HAP-1 (cell line): ENCODE measurements around the gene SLC17A9.

ENCODE experiments used
- DNase-seq, 2 experiments: peaks; one replicate each; pipeline ENCODE4 v3.0.0-alpha.2; 2016 to 2020; ENCODE audit warnings: low spot score in 2 of 2
- H3K27me3 ChIP-seq: fragments of 250-450 bp; sonication (Bioruptor Pico); 2 replicates; pipeline ENCODE4 v1.5.1; 2020; ENCODE audit warnings: low read depth, mild to moderate bottlenecking, moderate library complexity
- H3K36me3 ChIP-seq: fragments of 250-450 bp; sonication (Bioruptor Pico); replicated peaks from 2 replicates; pipeline ENCODE4 v1.5.1; 2020; ENCODE audit warnings: mild to moderate bottlenecking
- H3K4me1 ChIP-seq: fragments of 250-450 bp; sonication (Bioruptor Pico); 2 replicates; pipeline ENCODE4 v1.5.1; 2020; ENCODE audit warnings: mild to moderate bottlenecking
- H3K4me3 ChIP-seq: fragments of 250-450 bp; sonication (Bioruptor Pico); 2 replicates; pipeline ENCODE4 v1.5.1; 2020; ENCODE audit warnings: mild to moderate bottlenecking, moderate library complexity
- H3K9me3 ChIP-seq: fragments of 250-450 bp; sonication (Bioruptor Pico); 2 replicates; pipeline ENCODE4 v1.5.1; 2020; ENCODE audit warnings: mild to moderate bottlenecking, moderate library complexity
- in situ Hi-C: fragments of 300-500 bp; cut with MboI; formaldehyde crosslinking; loops from 3 replicates; pipeline ENCODE4 v1.14.3; 2020; ENCODE audit warnings: low sequenced_read_pairs, inconsistent platforms, mixed read lengths

The SLC17A9 gene

GRCh38 chr20:62979310-62979709 is 26.8 kb downstream of the SLC17A9 start:
- Histone ChIP-seq H3K27me3 (peaks cover 68% of the 10 kb centered on the region), H3K4me3 (no peak overlapping the region), H3K4me1 (peaks cover 3% of the 10 kb centered on the region; the same call in 1 of the 2 replicates), H3K9me3 (no peaks in the 10 kb centered on the region), H3K36me3 (no peaks in the 10 kb centered on the region)
- in situ Hi-C loops, result no loop called here
- DNase-seq, result no peak

GRCh38 chr20:62979876-62980373 is 27.4 kb downstream of the SLC17A9 start:
- Histone ChIP-seq H3K9me3 (no peaks in the 10 kb centered on the region), H3K27me3 (peaks cover 62% of the 10 kb centered on the region), H3K4me1 (peaks cover 3% of the 10 kb centered on the region; the same call in 1 of the 2 replicates), H3K4me3 (no peak overlapping the region), H3K36me3 (no peaks in the 10 kb centered on the region)
- in situ Hi-C loops, result no loop called here
- no peak for DNase-seq

- Histone ChIP-seq H3K4me1 (peaks cover 3% of the 10 kb centered on the region; the same call in 1 of the 2 replicates), H3K27me3 (peaks cover 56% of the 10 kb centered on the region), H3K4me3 (no peak overlapping the region), H3K36me3 (no peaks in the 10 kb centered on the region), H3K9me3 (no peaks in the 10 kb centered on the region)
- in situ Hi-C loops, result no loop called here
- DNase-seq, result peak; percentile 58 to 73
Observed at GRCh38 chr20:62980380-62980960, 28.0 kb downstream of the SLC17A9 start.

GRCh38 chr20:62980970-62981369 is 28.5 kb downstream of the SLC17A9 start:
- peak; percentile 13 to 59 for DNase-seq
- in situ Hi-C loops, result no loop called here
- Histone ChIP-seq H3K9me3 (no peaks in the 10 kb centered on the region), H3K36me3 (no peaks in the 10 kb centered on the region), H3K4me3 (no peak overlapping the region), H3K27me3 (peaks cover 53% of the 10 kb centered on the region), H3K4me1 (peaks cover 3% of the 10 kb centered on the region; the same call in 1 of the 2 replicates)

GRCh38 chr20:62982124-62983075 is 29.9 kb downstream of the SLC17A9 start:
- DNase-seq, result no peak
- no peak overlapping the region for H3K4me3 ChIP-seq
- H3K36me3 ChIP-seq, result no peaks in the 10 kb centered on the region
- in situ Hi-C loops, result no loop called here
- H3K27me3 ChIP-seq, result peaks cover 43% of the 10 kb centered on the region
- no peaks in the 10 kb centered on the region for H3K9me3 ChIP-seq
- H3K4me1 ChIP-seq, result peaks cover 3% of the 10 kb centered on the region

GRCh38 chr20:62983210-62983609 is 30.7 kb downstream of the SLC17A9 start:
- Histone ChIP-seq H3K27me3 (peaks cover 40% of the 10 kb centered on the region), H3K9me3 (no peaks in the 10 kb centered on the region), H3K36me3 (no peaks in the 10 kb centered on the region), H3K4me1 (peaks cover 3% of the 10 kb centered on the region), H3K4me3 (no peak overlapping the region)
- in situ Hi-C loops, result no loop called here
- DNase-seq, result no peak

GRCh38 chr20:62984666-62985443 is 32.3 kb downstream of the SLC17A9 start:
- H3K4me1 ChIP-seq, result peaks cover 3% of the 10 kb centered on the region
- H3K4me3 ChIP-seq, result no peak overlapping the region
- peak in 1 of 2 experiments; percentile 31 for DNase-seq
- in situ Hi-C loops, result no loop called here
- no peaks in the 10 kb centered on the region for H3K36me3 ChIP-seq
- no peaks in the 10 kb centered on the region for H3K9me3 ChIP-seq
- H3K27me3 ChIP-seq, result peaks cover 35% of the 10 kb centered on the region

GRCh38 chr20:62985444-62985778 is 32.9 kb downstream of the SLC17A9 start:
- Histone ChIP-seq H3K27me3 (peaks cover 32% of the 10 kb centered on the region), H3K9me3 (no peaks in the 10 kb centered on the region), H3K4me1 (peaks cover 3% of the 10 kb centered on the region), H3K36me3 (no peaks in the 10 kb centered on the region), H3K4me3 (no peak overlapping the region)
- in situ Hi-C loops, result no loop called here
- no peak for DNase-seq

GRCh38 chr20:62986257-62986800 is 33.8 kb downstream of the SLC17A9 start:
- H3K4me3 ChIP-seq, result no peak overlapping the region
- H3K27me3 ChIP-seq, result peaks cover 35% of the 10 kb centered on the region
- no peaks in the 10 kb centered on the region for H3K36me3 ChIP-seq
- DNase-seq, result no peak
- in situ Hi-C loops, result no loop called here
- H3K9me3 ChIP-seq, result no peaks in the 10 kb centered on the region
- H3K4me1 ChIP-seq, result no peaks in the 10 kb centered on the region; the same call in none of the 2 replicates

- H3K36me3 ChIP-seq, result no peaks in the 10 kb centered on the region
- H3K27me3 ChIP-seq, result peaks cover 35% of the 10 kb centered on the region
- in situ Hi-C loops, result no loop called here
- no peaks in the 10 kb centered on the region; the same call in none of the 2 replicates for H3K4me1 ChIP-seq
- peak in 1 of 2 experiments; percentile 9 for DNase-seq
- no peak overlapping the region for H3K4me3 ChIP-seq
- no peaks in the 10 kb centered on the region for H3K9me3 ChIP-seq
Observed at GRCh38 chr20:62987114-62987513, 34.6 kb downstream of the SLC17A9 start.

GRCh38 chr20:62989201-62989601 is 36.7 kb downstream of the SLC17A9 start:
- H3K27me3 ChIP-seq, result peaks cover 40% of the 10 kb centered on the region
- DNase-seq, result no peak

GRCh38 chr20:62990306-62990825 is 37.9 kb downstream of the SLC17A9 start:
- in situ Hi-C loops, result no loop called here
- no peak for DNase-seq
- Histone ChIP-seq H3K36me3 (no peaks in the 10 kb centered on the region), H3K4me3 (no peak overlapping the region), H3K4me1 (no peaks in the 10 kb centered on the region; the same call in none of the 2 replicates), H3K27me3 (peaks cover 47% of the 10 kb centered on the region), H3K9me3 (no peaks in the 10 kb centered on the region)

More at GRCh38 chr20:62989201-62989601, 36.7 kb downstream of the SLC17A9 start:
- no peaks in the 10 kb centered on the region for H3K9me3 ChIP-seq
- no peak overlapping the region for H3K4me3 ChIP-seq
- no peaks in the 10 kb centered on the region for H3K36me3 ChIP-seq
- in situ Hi-C loops, result no loop called here
- H3K4me1 ChIP-seq, result no peaks in the 10 kb centered on the region; the same call in none of the 2 replicates
